CD14-positive monocyte (primary cell): Measurements from ENCODE around the gene DGKB. TPM values are rescaled to one million over a fixed set of nuclear protein-coding genes. Genes with fewer than 3 reads are reported as not detected.

ENCODE experiments used
- DNase-seq, 3 donors: peaks; one replicate each; pipeline ENCODE4 v3.0.0-alpha.2; 2011 to 2022
- H2AFZ ChIP-seq: 2 replicates; pipeline ENCODE4 v1.6.0; 2012; ENCODE audit warnings: mild to moderate bottlenecking, low read depth, low read length, inconsistent platforms; ENCODE audit not compliant: insufficient read depth, poor library complexity, severe bottlenecking
- H3K27ac ChIP-seq, 2 donors: 1 replicate in 1 of 2; 2 replicates in 1 of 2; pipeline ENCODE4 v1.5.1; 2012 to 2013; ENCODE audit warnings: low read length in 2 of 2, control low read depth in 1 of 2, inconsistent platforms in 1 of 2, low read depth in 1 of 2, mild to moderate bottlenecking in 1 of 2
- H3K27me3 ChIP-seq, 2 donors: one replicate each; pipeline versions ENCODE4 v1.6.0 to v1.6.1; 2011 to 2013; ENCODE audit warnings: low read length in 2 of 2; ENCODE audit not compliant: control insufficient read depth in 2 of 2, insufficient read depth in 2 of 2
- H3K36me3 ChIP-seq, 2 donors: replicated peaks in 1 of 2; 1 replicate in 1 of 2; 2 replicates in 1 of 2; pipeline versions ENCODE4 v1.5.1 to v1.6.1; 2012 to 2013; ENCODE audit warnings: low read length in 2 of 2, control low read depth in 1 of 2, inconsistent platforms in 1 of 2, mild to moderate bottlenecking in 1 of 2; ENCODE audit not compliant: insufficient read depth in 2 of 2, control insufficient read depth in 1 of 2
- H3K4me1 ChIP-seq, 2 donors: 1 replicate in 1 of 2; 2 replicates in 1 of 2; pipeline versions ENCODE4 v1.5.1 to v1.6.1; 2012 to 2013; ENCODE audit warnings: low read length in 2 of 2, control low read depth in 1 of 2, inconsistent platforms in 1 of 2, mild to moderate bottlenecking in 1 of 2, moderate library complexity in 1 of 2; ENCODE audit not compliant: insufficient read depth in 2 of 2, control insufficient read depth in 1 of 2
- H3K4me2 ChIP-seq: replicated peaks from 2 replicates; pipeline ENCODE3; 2012; ENCODE audit warnings: low read length, moderate library complexity, mild to moderate bottlenecking; ENCODE audit not compliant: poor library complexity, severe bottlenecking; ENCODE audit errors: extremely low read depth
- H3K4me3 ChIP-seq, 3 experiments: fragments of 200-600 bp in 1 of 3; sonication (generic) in 1 of 3; replicated peaks in 1 of 3; 1 replicate in 2 of 3; 2 replicates in 1 of 3; pipeline ENCODE4 v1.5.1; 2011 to 2013; ENCODE audit warnings: low read length in 3 of 3, mild to moderate bottlenecking in 3 of 3, control low read depth in 2 of 3, low read depth in 2 of 3, inconsistent platforms in 1 of 3, moderate library complexity in 1 of 3
- H3K79me2 ChIP-seq: 2 replicates; pipeline ENCODE4 v1.6.0; 2012; ENCODE audit warnings: mild to moderate bottlenecking, control low read depth, inconsistent platforms, low read length, moderate library complexity; ENCODE audit not compliant: insufficient read depth
- H3K9ac ChIP-seq: 2 replicates; pipeline ENCODE4 v1.6.0; 2017; ENCODE audit warnings: low read length, mild to moderate bottlenecking; ENCODE audit not compliant: insufficient read depth, poor library complexity, severe bottlenecking
- H3K9me3 ChIP-seq, 2 donors: replicated peaks in 1 of 2; 1 replicate in 1 of 2; 2 replicates in 1 of 2; pipeline versions ENCODE4 v1.5.1 to v1.6.1; 2012 to 2013; ENCODE audit warnings: low read length in 2 of 2, control low read depth in 1 of 2; ENCODE audit not compliant: control insufficient read depth in 1 of 2, insufficient read depth in 1 of 2
- H4K20me1 ChIP-seq: 2 replicates; pipeline ENCODE4 v1.6.0; 2012; ENCODE audit warnings: mild to moderate bottlenecking, low read length, control low read depth, moderate library complexity; ENCODE audit not compliant: insufficient read depth
- H3K27ac Mint-ChIP-seq, 7 donors: one replicate each; pipeline ENCODE4 v1.8.0; 2020; ENCODE audit warnings: mild to moderate bottlenecking in 7 of 7, mixed read lengths in 7 of 7, moderate library complexity in 6 of 7, inconsistent platforms in 2 of 7
- H3K27me3 Mint-ChIP-seq, 3 donors: one replicate each; pipeline ENCODE4 v1.8.0; 2021 to 2022; ENCODE audit warnings: low read depth in 3 of 3, mild to moderate bottlenecking in 3 of 3, mixed read lengths in 3 of 3, moderate library complexity in 3 of 3, inconsistent platforms in 1 of 3
- H3K36me3 Mint-ChIP-seq, 2 donors: one replicate each; pipeline ENCODE4 v1.8.0; 2020; ENCODE audit warnings: mixed read lengths in 2 of 2, inconsistent platforms in 1 of 2, mild to moderate bottlenecking in 1 of 2
- H3K4me1 Mint-ChIP-seq: one replicate; pipeline ENCODE4 v1.8.0; 2020; ENCODE audit warnings: mild to moderate bottlenecking, mixed read lengths
- H3K4me3 Mint-ChIP-seq, 2 donors: one replicate each; pipeline ENCODE4 v1.8.0; 2020; ENCODE audit warnings: mild to moderate bottlenecking in 2 of 2, mixed read lengths in 2 of 2, moderate library complexity in 1 of 2
- H3K9me3 Mint-ChIP-seq, 7 donors: one replicate each; pipeline ENCODE4 v1.8.0; 2020 to 2022; ENCODE audit warnings: mixed read lengths in 7 of 7, mild to moderate bottlenecking in 6 of 7, moderate library complexity in 6 of 7, inconsistent platforms in 2 of 7
- CTCF ChIP-seq: fragments of 200-600 bp; IDR thresholded peaks from one replicate; pipeline ENCODE4 v1.8.0; 2022; ENCODE audit warnings: antibody characterized with exemption, mild to moderate bottlenecking
- WGBS: methylation state at CpG from one replicate; pipeline ENCODE4 v1.1.5; 2013; ENCODE audit warnings: missing lambda C conversion rate; ENCODE audit not compliant: insufficient coverage; 5-methylcytosine and 5-hydroxymethylcytosine counted together
- intact Hi-C, 2 donors: fragments of 100-400 bp; cut with micrococcal nuclease; formaldehyde crosslinking; loops; one replicate each; pipeline versions ENCODE4 v1.15.0 to v1.15.1; 2023
- polyA plus RNA-seq, 3 donors: library from polyadenylated mRNA; depleted of rRNA in 1 of 3; unstranded in 2 of 3; stranded (reverse) in 1 of 3; fragments of 300-500 nt in 2 of 3; fragments of >200 nt in 1 of 3; fragmentation: Illumina TruSeq in 2 of 3; gene quantifications; 1 replicate in 2 of 3; 2 replicates in 1 of 3; pipeline ENCODE4 v1.2.3, GENCODE V29; 2012 to 2021

The DGKB gene
- polyA plus RNA-seq, 3 donors, result not detected

GRCh38 chr7:14385074-14385473, 517.5 kb downstream of the DGKB start:
- no peaks in the 10 kb centered on the region for H3K27me3 Mint-ChIP-seq
- H2AFZ ChIP-seq, result no peak overlapping the region
- no peaks in the 10 kb centered on the region for H3K79me2 ChIP-seq
- H3K4me1 Mint-ChIP-seq, result no peaks in the 10 kb centered on the region
- no peak overlapping the region for H3K4me2 ChIP-seq
- no peak for TF ChIP-seq CTCF
- intact Hi-C loops, result no loop called here
- H3K4me3 Mint-ChIP-seq, result no peak overlapping the region
- no peaks in the 10 kb centered on the region for H4K20me1 ChIP-seq
- no peaks in the 10 kb centered on the region for H3K36me3 ChIP-seq
- H3K9ac ChIP-seq, result no peak overlapping the region
- peaks cover 0 to 9% of the 10 kb centered on the region in 2 donors for H3K9me3 ChIP-seq
- peaks cover 0 to 13% (median 1%) of the 10 kb centered on the region in 7 donors for H3K9me3 Mint-ChIP-seq
- no peak overlapping the region for H3K27ac Mint-ChIP-seq
- H3K4me3 ChIP-seq, result no peak overlapping the region
- no peaks in the 10 kb centered on the region for H3K4me1 ChIP-seq
- no peak for DNase-seq
- H3K36me3 Mint-ChIP-seq, result no peaks in the 10 kb centered on the region
- H3K27ac ChIP-seq, result no peak overlapping the region
- WGBS, result no CpG with 5 or more reads among the region's 3 CpGs
- H3K27me3 ChIP-seq, result no peaks in the 10 kb centered on the region

- Histone ChIP-seq H3K27ac (no peak overlapping the region), H3K9me3 (peaks cover 0 to 3% of the 10 kb centered on the region in 2 donors), H3K79me2 (no peaks in the 10 kb centered on the region), H3K27me3 (no peaks in the 10 kb centered on the region), H4K20me1 (no peaks in the 10 kb centered on the region), H3K4me3 (no peak overlapping the region), H3K36me3 (no peaks in the 10 kb centered on the region), H3K4me1 (no peaks in the 10 kb centered on the region), H3K4me2 (no peak overlapping the region), H3K9ac (no peak overlapping the region), H2AFZ (no peak overlapping the region)
- Mint-ChIP-seq H3K4me1 (no peaks in the 10 kb centered on the region), H3K9me3 (peaks cover 0 to 6% (median 0%) of the 10 kb centered on the region in 7 donors), H3K4me3 (no peak overlapping the region), H3K27me3 (no peaks in the 10 kb centered on the region), H3K27ac (no peak overlapping the region), H3K36me3 (no peaks in the 10 kb centered on the region)
- no peak for TF ChIP-seq CTCF
- DNase-seq, result no peak
- intact Hi-C loops, result no loop called here
- 89% methylated on average over 3 of the region's 3 CpGs for WGBS
Measured at GRCh38 chr7:14381936-14382335, 520.6 kb downstream of the DGKB start.
